H1 (cell line): Measurements from ENCODE around the gene ADAMTS4. TPM values are rescaled to one million over a fixed set of nuclear protein-coding genes. Genes with fewer than 3 reads are reported as not detected.
A peak's percentile ranks its signal among the peaks of the same experiment; 100 is the strongest.

Experiments used
- CREB1 ChIP-seq: IDR thresholded peaks from 2 replicates; pipeline ENCODE4 v1.6.1; 2012; ENCODE audit warnings: inconsistent platforms
- GABPA ChIP-seq: IDR thresholded peaks from 2 replicates; pipeline ENCODE4 v1.6.1; 2011; ENCODE audit warnings: mild to moderate bottlenecking, low read length, moderate library complexity, borderline replicate concordance; ENCODE audit not compliant: insufficient read depth
- SP4 ChIP-seq: IDR thresholded peaks from 2 replicates; pipeline ENCODE4 v1.6.1; 2012; ENCODE audit warnings: low read length, inconsistent platforms
- TCF12 ChIP-seq: IDR thresholded peaks from 2 replicates; pipeline ENCODE4 v1.6.1; 2011; ENCODE audit warnings: low read depth, mild to moderate bottlenecking, low read length
- YY1 ChIP-seq: IDR thresholded peaks from 2 replicates; pipeline ENCODE4 v1.6.1; 2011; ENCODE audit warnings: low read depth, mild to moderate bottlenecking, low read length
- polyA plus RNA-seq, 7 experiments: library from polyadenylated mRNA; depleted of rRNA in 3 of 7; stranded (reverse) in 5 of 7; unstranded in 2 of 7; fragments of >200 nt in 5 of 7; fragments of 200-250 nt in 2 of 7; gene quantifications; 1 replicate in 5 of 7; 2 replicates in 1 of 7; 4 replicates in 1 of 7; pipeline versions ENCODE4 v1.2.1 to v1.2.3, GENCODE V29; 2011 to 2013; ENCODE audit warnings: missing spikeins in 2 of 7, mixed read lengths in 2 of 7
- total RNA-seq: library from RNA; stranded (reverse); fragmentation: NEBNext Ultra II Directional; extraction: Animal tissue kit (Norgen Biotek cat#: 25700); gene quantifications from 2 replicates; pipeline ENCODE4 v1.2.1, GENCODE V29; 2021

ADAMTS4 gene
- total and polyA plus RNA-seq, 2 of the 8 experiments (the other 6 are each of a cell fraction or from before 2014, with no cell fraction given), result 4.6 to 7.2 TPM

DNA sequence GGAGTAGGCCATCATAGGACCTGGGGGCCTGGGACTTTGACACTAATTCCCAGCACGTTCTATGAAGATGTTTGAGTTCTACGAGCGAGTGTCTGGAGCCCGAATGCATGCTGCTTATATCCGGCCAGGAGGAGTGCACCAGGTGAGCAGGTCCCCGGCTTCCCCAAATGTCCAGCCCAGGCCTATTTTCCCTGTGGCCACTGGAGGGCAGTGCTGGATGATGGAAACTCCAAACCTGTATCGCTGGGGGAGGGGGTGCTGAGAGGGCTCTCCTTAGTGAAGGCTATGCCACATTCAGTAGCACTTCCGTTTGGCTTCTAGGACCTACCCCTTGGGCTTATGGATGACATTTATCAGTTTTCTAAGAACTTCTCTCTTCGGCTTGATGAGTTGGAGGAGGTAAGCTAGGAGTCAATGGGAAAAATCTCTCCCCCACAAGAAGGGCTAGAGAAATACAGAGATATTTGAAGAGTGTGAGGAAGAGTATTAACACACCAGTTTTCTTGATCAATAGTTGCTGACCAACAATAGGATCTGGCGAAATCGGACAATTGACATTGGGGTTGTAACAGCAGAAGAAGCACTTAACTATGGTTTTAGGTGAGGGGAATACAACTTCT lies 11.0 kb upstream of the ADAMTS4 start (continued):
- peak; percentile 31; the same call in 1 of the 2 replicates for TF ChIP-seq CREB1
- TF ChIP-seq GABPA, result 0 out of 2 replicates have a peak, but pooled peaks have one; percentile 61
- TF ChIP-seq TCF12, result 0 out of 2 replicates have a peak, but pooled peaks have one; percentile 17
- 0 out of 2 replicates have a peak, but pooled peaks have one; percentile 33 for TF ChIP-seq YY1
- TF ChIP-seq SP4, result no peak
